SU-DHL-6 (cell line): Measurements from ENCODE around the gene PTPRN2.

ENCODE experiments used
- EZH2phosphoT487 ChIP-seq: fragments of 200-600 bp; sonication (generic), shearing (Covaris generic); conservative IDR thresholded peaks from 2 replicates; pipeline ENCODE4 v1.6.1; 2018; ENCODE audit warnings: mild to moderate bottlenecking, antibody characterized with exemption, low read length, moderate library complexity, mixed read lengths
- TF ChIP-seq, protein P1 (sequence below): fragments of 200-600 bp; sonication (generic); IDR thresholded peaks from one replicate; pipeline ENCODE4 v1.5.1; 2017; ENCODE audit warnings: antibody characterized with exemption, mild to moderate bottlenecking, low read length, moderate library complexity; ENCODE audit not compliant: insufficient read depth, poor library complexity, severe bottlenecking

DNA sequence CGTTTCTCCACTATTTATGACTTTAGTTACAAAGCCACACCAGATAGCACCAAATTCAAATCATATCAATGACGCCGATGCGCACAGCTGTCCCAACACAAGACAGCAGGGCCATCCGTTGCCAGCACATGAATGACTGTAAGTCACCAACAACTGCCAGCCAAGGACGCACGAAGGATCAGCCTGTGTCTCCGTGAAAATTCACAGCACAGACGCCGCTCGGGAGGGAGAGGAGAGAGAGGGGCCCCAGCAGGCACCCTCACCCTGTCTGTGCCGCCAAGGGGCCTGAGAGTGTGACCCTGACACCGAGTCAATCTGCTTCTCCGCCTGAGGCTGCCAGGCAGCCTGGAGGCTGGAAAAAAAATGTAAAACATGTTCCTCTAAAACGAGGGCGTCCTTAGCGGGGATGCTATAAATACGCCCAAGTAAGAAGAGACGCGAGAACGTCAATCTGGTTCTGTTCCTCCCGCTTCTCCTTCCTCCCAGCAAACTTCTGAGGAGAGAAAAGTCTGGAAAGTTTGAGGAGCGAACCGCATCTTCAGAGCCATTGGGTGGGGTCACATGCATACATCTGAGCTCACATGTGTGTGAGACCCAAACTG is 111.2 kb downstream of the PTPRN2 start:
- TF ChIP-seq, protein P1, sequence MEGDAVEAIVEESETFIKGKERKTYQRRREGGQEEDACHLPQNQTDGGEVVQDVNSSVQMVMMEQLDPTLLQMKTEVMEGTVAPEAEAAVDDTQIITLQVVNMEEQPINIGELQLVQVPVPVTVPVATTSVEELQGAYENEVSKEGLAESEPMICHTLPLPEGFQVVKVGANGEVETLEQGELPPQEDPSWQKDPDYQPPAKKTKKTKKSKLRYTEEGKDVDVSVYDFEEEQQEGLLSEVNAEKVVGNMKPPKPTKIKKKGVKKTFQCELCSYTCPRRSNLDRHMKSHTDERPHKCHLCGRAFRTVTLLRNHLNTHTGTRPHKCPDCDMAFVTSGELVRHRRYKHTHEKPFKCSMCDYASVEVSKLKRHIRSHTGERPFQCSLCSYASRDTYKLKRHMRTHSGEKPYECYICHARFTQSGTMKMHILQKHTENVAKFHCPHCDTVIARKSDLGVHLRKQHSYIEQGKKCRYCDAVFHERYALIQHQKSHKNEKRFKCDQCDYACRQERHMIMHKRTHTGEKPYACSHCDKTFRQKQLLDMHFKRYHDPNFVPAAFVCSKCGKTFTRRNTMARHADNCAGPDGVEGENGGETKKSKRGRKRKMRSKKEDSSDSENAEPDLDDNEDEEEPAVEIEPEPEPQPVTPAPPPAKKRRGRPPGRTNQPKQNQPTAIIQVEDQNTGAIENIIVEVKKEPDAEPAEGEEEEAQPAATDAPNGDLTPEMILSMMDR, result no peak
- no peak for TF ChIP-seq EZH2phosphoT487
